Keratinocyte (primary cell): ENCODE results near the gene ZBTB20. TPM values are rescaled to one million over a fixed set of nuclear protein-coding genes. Genes with fewer than 3 reads are reported as not detected.

Experiments used
- DNase-seq: peaks from one replicate; pipeline ENCODE4 v3.0.0-alpha.2; 2011; ENCODE audit warnings: low read depth, missing footprints, low spot score
- FAIRE-seq: peaks from 2 replicates; lab custom pipeline; 2011; peaks lifted over from hg19 to GRCh38; lab: Jason Lieb, UNC
- H2AFZ ChIP-seq: 2 replicates; pipeline ENCODE4 v1.6.0; 2012; ENCODE audit warnings: low read length, control low read depth, inconsistent platforms; ENCODE audit not compliant: control insufficient read depth
- H3K27ac ChIP-seq: 2 replicates; pipeline ENCODE4 v1.5.1; 2011; ENCODE audit warnings: low read length; ENCODE audit not compliant: control insufficient read depth, insufficient read depth
- H3K27me3 ChIP-seq: 3 replicates; pipeline ENCODE4 v1.6.0; 2011; ENCODE audit warnings: low read length; ENCODE audit not compliant: control insufficient read depth, insufficient read depth; ENCODE audit errors: extremely low read depth
- H3K36me3 ChIP-seq, 2 experiments: 2 replicates in 1 of 2; 3 replicates in 1 of 2; pipeline ENCODE4 v1.5.1; 2011; ENCODE audit warnings: low read length in 2 of 2, mild to moderate bottlenecking in 1 of 2; ENCODE audit not compliant: control insufficient read depth in 2 of 2, insufficient read depth in 2 of 2; ENCODE audit errors: extremely low read depth in 1 of 2
- H3K4me1 ChIP-seq: 3 replicates; pipeline ENCODE4 v1.5.1; 2011; ENCODE audit warnings: low read length; ENCODE audit not compliant: control insufficient read depth, insufficient read depth; ENCODE audit errors: extremely low read depth
- H3K4me2 ChIP-seq: 3 replicates; pipeline ENCODE4 v1.6.0; 2011; ENCODE audit warnings: low read depth, low read length; ENCODE audit not compliant: control insufficient read depth, insufficient read depth; ENCODE audit errors: extremely low read depth
- H3K4me3 ChIP-seq, 3 experiments: fragments of 200-600 bp in 1 of 3; sonication (generic) in 1 of 3; 2 replicates in 2 of 3; 3 replicates in 1 of 3; pipeline ENCODE4 v1.5.1; 2011 to 2016; ENCODE audit warnings: low read length in 3 of 3, mild to moderate bottlenecking in 3 of 3, control low read depth in 2 of 3, inconsistent platforms in 1 of 3, low read depth in 1 of 3, mixed read lengths in 1 of 3, mixed run types in 1 of 3, moderate library complexity in 1 of 3; ENCODE audit not compliant: control insufficient read depth in 2 of 3, insufficient read depth in 2 of 3; ENCODE audit errors: extremely low read depth in 1 of 3
- H3K79me2 ChIP-seq: 2 replicates; pipeline ENCODE4 v1.6.0; 2012; ENCODE audit warnings: low read length; ENCODE audit not compliant: control insufficient read depth, insufficient read depth
- H3K9ac ChIP-seq: 3 replicates; pipeline ENCODE4 v1.6.0; 2011; ENCODE audit warnings: low read length; ENCODE audit not compliant: control insufficient read depth, insufficient read depth; ENCODE audit errors: extremely low read depth
- H3K9me1 ChIP-seq: 3 replicates; pipeline ENCODE4 v1.6.0; 2011; ENCODE audit warnings: low read length; ENCODE audit not compliant: control insufficient read depth, insufficient read depth; ENCODE audit errors: extremely low read depth
- H3K9me3 ChIP-seq: 2 replicates; pipeline ENCODE4 v1.5.1; 2012; ENCODE audit warnings: low read depth, low read length; ENCODE audit not compliant: control insufficient read depth
- H4K20me1 ChIP-seq: 3 replicates; pipeline ENCODE4 v1.6.0; 2011; ENCODE audit warnings: low read length; ENCODE audit not compliant: control insufficient read depth, insufficient read depth; ENCODE audit errors: extremely low read depth
- EZH2 ChIP-seq: IDR thresholded peaks from one replicate; pipeline ENCODE4 v1.6.1; 2012; ENCODE audit warnings: inconsistent platforms, mild to moderate bottlenecking, low read length, moderate library complexity
- dilution Hi-C: fragments of 300-500 bp; cut with MboI; formaldehyde crosslinking; loops from one replicate; pipeline ENCODE4 v1.7.0; 2020; ENCODE audit warnings: low sequenced_read_pairs; ENCODE audit not compliant: extremely low pct_ligation_motif_present
- polyA plus RNA-seq, 5 experiments: library from polyadenylated mRNA; depleted of rRNA in 3 of 5; stranded (reverse) in 3 of 5; stranded (forward) in 1 of 5; unstranded in 1 of 5; fragments of >200 nt; gene quantifications; 1 replicate in 1 of 5; 2 replicates in 3 of 5; 3 replicates in 1 of 5; pipeline versions ENCODE4 v1.2.1 to v1.2.3, GENCODE V29; 2011 to 2012; ENCODE audit warnings: missing spikeins in 2 of 5, low read depth in 1 of 5, low replicate concordance in 1 of 5
- TF ChIP-seq, protein P1 (sequence below), 3 experiments: IDR thresholded peaks in 1 of 3; conservative IDR thresholded peaks in 1 of 3; optimal IDR thresholded peaks in 1 of 3; 2 replicates in 2 of 3; 3 replicates in 1 of 3; pipeline versions ENCODE3 to v1.5.1; 2011; ENCODE audit warnings: low read length in 3 of 3, mild to moderate bottlenecking in 3 of 3, moderate library complexity in 2 of 3, control low read depth in 1 of 3, inconsistent platforms in 1 of 3; ENCODE audit not compliant: insufficient read depth in 2 of 3; ENCODE audit errors: extremely low read depth in 1 of 3

The ZBTB20 gene
- polyA plus RNA-seq, 1 donor (not counting 4 experiments of a cell fraction or from before 2014, with no cell fraction given) = 0.52 TPM

DNA sequence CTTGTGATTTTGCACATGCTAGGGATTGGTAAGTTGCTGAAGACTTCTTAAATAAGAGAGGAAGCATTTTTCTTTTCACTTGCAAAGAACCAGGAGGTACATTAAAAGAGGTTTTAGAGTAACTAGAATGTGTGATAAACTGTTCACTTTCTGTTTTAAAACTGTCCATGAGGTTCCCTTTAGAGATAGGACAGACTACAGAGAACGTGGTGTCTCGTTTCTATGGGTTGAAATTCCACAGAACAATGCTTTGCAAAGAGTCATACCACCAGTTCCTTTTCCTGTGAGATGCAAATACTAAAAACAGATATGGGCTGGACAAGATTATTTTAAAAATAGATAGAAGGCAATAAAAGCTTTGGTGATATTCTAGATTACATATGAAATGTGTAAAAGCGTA lies 480.5 kb downstream of the ZBTB20 start:
- no peak for TF ChIP-seq EZH2
- TF ChIP-seq, protein P1, sequence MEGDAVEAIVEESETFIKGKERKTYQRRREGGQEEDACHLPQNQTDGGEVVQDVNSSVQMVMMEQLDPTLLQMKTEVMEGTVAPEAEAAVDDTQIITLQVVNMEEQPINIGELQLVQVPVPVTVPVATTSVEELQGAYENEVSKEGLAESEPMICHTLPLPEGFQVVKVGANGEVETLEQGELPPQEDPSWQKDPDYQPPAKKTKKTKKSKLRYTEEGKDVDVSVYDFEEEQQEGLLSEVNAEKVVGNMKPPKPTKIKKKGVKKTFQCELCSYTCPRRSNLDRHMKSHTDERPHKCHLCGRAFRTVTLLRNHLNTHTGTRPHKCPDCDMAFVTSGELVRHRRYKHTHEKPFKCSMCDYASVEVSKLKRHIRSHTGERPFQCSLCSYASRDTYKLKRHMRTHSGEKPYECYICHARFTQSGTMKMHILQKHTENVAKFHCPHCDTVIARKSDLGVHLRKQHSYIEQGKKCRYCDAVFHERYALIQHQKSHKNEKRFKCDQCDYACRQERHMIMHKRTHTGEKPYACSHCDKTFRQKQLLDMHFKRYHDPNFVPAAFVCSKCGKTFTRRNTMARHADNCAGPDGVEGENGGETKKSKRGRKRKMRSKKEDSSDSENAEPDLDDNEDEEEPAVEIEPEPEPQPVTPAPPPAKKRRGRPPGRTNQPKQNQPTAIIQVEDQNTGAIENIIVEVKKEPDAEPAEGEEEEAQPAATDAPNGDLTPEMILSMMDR (optimal IDR thresholded peaks at IDR 0.05 in 1 of 3, IDR thresholded peaks at IDR 0.05 in 1 of 3, conservative IDR thresholded peaks at IDR 0.05 in 1 of 3; ENCODE audit: extremely low read depth in 1 of 3, insufficient read depth in 2 of 3, low read length in 3 of 3) = no peak

DNA sequence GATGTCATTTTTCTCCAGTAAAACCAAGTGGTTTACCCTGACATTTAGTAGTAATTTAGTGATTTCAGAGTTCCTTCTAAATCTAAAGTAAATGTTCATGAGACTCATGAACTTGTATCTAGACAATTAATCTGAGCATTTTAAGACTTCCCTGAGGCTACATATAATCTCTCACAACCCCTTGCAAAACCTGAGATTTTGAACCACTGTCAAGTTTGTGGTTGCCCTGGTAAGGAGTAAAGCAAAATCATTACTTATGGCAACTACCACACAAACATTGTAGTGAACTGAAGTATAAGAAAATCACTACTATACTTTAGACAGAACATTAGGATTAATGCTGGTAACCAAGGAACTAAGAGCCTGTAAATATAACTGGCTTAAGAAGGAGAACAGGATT lies 483.1 kb downstream of the ZBTB20 start:
- H3K4me3 ChIP-seq = no peak overlapping the region
- dilution Hi-C loops = no loop called here
- no peak overlapping the region for H3K9ac ChIP-seq
- no peaks in the 10 kb centered on the region for H3K9me3 ChIP-seq
- H3K4me1 ChIP-seq = peaks cover 2% of the 10 kb centered on the region
- no peaks in the 10 kb centered on the region for H4K20me1 ChIP-seq
- H3K4me2 ChIP-seq = no peak overlapping the region
- no peaks in the 10 kb centered on the region for H3K9me1 ChIP-seq
- FAIRE-seq = no peak
- H3K79me2 ChIP-seq = no peaks in the 10 kb centered on the region
- no peak overlapping the region for H3K27ac ChIP-seq
- DNase-seq = no peak
- TF ChIP-seq, protein P1 (optimal IDR thresholded peaks at IDR 0.05 in 1 of 3, IDR thresholded peaks at IDR 0.05 in 1 of 3, conservative IDR thresholded peaks at IDR 0.05 in 1 of 3; ENCODE audit: extremely low read depth in 1 of 3, insufficient read depth in 2 of 3, low read length in 3 of 3) = no peak
- TF ChIP-seq EZH2 = no peak
- H3K36me3 ChIP-seq = no peaks in the 10 kb centered on the region
- no peaks in the 10 kb centered on the region for H3K27me3 ChIP-seq
- H2AFZ ChIP-seq = no peak overlapping the region

More for the DNA sequence above, 480.5 kb downstream of the ZBTB20 start:
- no peaks in the 10 kb centered on the region for H3K9me1 ChIP-seq
- H3K4me3 ChIP-seq = no peak overlapping the region
- H3K36me3 ChIP-seq = no peaks in the 10 kb centered on the region
- H2AFZ ChIP-seq = no peak overlapping the region
- no peaks in the 10 kb centered on the region for H4K20me1 ChIP-seq
- H3K27ac ChIP-seq = no peak overlapping the region
- no peak overlapping the region for H3K4me2 ChIP-seq
- dilution Hi-C loops = no loop called here
- FAIRE-seq (no peak), DNase-seq (no peak)
- no peak overlapping the region for H3K9ac ChIP-seq
- H3K79me2 ChIP-seq = no peaks in the 10 kb centered on the region
- H3K27me3 ChIP-seq = no peaks in the 10 kb centered on the region
- no peaks in the 10 kb centered on the region for H3K9me3 ChIP-seq
- no peaks in the 10 kb centered on the region for H3K4me1 ChIP-seq
